IPS-18c (cell line): ENCODE measurements around the gene NTF4.

ENCODE experiments used
- H3K4me3 ChIP-seq: 2 replicates; pipeline ENCODE4 v1.7.0; 2013; ENCODE audit warnings: low read depth, mild to moderate bottlenecking, low read length, moderate library complexity; ENCODE audit not compliant: insufficient read depth
- H3K9me3 ChIP-seq: one replicate; pipeline ENCODE4 v1.6.1; 2013; ENCODE audit warnings: mild to moderate bottlenecking, low read length, moderate library complexity; ENCODE audit not compliant: control insufficient read depth, insufficient read depth

NTF4 gene

DNA sequence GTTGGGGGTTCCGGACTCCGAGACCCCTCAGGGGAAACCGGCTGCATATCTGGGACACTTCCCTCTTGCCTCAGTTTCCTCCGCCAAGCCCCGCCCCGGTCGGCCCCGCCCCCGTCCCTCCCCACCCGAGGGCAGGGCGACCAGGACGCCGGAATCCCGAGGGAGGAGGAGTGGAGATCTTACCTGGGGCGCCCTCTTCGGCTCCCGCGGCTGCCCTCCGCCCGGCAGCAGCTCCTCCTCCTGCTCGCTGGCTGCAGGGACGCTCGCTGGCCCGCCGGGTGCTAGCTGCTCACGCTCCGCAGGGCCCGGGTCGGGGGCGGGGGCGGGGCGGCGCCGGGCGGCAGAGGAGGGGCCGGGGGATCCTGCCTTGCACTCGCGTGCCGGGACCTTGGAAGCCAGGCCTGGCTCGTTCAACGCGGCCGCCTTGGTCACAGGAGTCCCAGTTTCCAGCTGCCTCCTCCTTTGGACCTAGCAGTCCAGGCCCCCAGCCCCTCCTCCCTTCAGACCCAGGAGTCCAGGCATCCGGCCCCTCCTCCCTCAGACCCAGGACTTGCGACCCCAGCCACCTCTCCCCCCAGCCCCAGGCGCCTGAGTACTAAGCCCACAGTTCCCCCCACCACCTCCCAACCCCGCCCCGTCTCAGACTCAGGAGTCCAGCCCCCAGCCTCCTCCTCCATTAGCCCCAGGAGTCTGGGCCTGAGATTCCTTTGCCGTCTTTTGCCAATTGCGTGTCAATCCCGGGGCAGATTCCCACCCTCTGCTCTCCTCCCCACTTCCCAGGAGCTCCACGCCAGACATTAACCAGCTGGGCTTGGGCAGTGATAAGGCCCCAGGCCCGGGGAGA lies at the start of gene NTF4:
NTF4 (minus strand) TSS at position 51 of the 844 bp plus-strand sequence. CDS start 2,821 bp downstream, outside the sequence.
- Histone ChIP-seq H3K9me3 (peaks cover 2% of the 10 kb centered on the region), H3K4me3 (peak within 1 kb of the TSS; percentile 36; the same call in 1 of the 2 replicates)

DNA sequence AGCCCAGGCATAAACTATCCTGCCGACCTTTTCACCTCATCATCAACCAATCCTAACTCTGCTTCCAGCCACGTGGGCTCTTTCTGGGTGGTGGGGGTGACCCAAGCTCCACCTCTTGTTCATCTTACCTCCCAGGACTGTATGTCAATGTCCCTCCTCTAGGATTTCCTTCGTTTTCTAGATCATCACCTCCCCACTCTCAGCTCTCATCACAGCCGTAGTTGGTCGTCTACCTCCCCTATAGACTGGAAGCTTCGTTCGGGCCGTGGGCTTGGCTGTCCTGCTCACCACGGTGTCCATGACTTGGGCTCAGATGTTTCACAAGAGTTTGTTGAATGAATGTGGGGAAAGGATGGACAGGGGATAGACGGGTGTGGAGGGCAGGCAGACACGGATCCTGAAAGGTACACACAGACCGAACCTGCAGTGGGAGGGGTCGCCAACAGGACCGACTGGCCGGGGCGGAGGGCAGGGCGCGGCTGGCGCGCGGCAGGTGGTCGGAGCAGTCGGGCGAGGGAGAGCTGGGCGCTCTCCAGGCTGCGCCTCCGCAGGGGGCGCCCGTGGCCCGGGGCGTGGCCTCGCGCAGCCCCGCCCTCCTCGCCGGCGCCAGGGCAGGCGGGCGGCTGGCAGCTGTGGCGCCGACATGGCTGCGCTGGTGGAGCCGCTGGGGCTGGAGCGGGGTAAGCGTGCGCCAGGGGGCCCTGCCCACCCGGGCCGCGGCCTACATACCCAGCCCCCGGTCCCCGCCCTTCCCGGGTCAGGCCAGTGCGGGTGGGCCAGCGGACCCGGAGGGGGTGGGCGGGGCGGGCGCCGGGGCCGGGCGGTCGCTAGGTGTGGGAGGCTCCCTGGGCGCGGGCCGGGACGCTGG lies 49.4 kb upstream of the NTF4 start, which contains the start of gene LIN7B:
LIN7B (plus strand) TSS at position 609 of the 868 bp plus-strand sequence; CDS start at position 644, 35 bp downstream.
- no peaks in the 10 kb centered on the region for H3K9me3 ChIP-seq
- peak within 1 kb of the TSS; percentile 79 for H3K4me3 ChIP-seq

- Histone ChIP-seq H3K4me3 (no peak overlapping the region), H3K9me3 (no peaks in the 10 kb centered on the region)
Observed at GRCh38 chr19:49111218-49111998, 46.8 kb upstream of the NTF4 start.

GRCh38 chr19:49110567-49110966 lies 45.9 kb upstream of the NTF4 start:
- no peak overlapping the region for H3K4me3 ChIP-seq
- H3K9me3 ChIP-seq = no peaks in the 10 kb centered on the region

DNA sequence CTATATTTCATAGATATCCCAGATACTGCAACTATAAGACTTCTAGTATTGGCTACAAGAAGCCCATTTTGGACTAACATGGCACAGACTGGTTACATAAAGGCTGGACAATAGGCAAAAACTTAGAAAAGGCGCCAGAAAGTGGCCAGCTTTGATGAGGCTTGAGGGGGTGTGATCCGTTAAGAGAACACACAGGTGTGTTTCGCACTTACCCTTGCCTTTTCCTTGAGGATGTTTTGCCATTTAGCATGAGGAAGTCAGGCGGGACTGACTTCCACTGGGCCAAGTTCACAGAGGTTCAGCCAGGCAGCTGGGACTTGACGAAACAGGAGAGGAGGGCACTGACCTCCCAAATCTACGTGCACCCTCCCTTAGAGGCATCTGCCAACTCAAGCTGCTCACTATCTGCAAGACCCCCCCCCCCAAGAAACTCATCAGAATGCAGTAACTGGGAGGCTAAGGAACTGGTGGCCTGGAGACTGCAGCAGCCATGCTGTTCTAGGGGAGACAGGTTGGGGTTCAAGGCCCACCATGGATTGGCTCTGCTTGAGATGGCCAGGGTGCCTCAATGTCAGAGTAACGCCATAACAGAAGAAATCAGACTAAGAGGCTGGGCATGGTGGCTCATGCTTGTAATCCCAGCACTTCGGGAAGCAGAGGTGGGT lies 45.1 kb upstream of the NTF4 start:
- H3K4me3 ChIP-seq = no peak overlapping the region
- H3K9me3 ChIP-seq = no peaks in the 10 kb centered on the region

DNA sequence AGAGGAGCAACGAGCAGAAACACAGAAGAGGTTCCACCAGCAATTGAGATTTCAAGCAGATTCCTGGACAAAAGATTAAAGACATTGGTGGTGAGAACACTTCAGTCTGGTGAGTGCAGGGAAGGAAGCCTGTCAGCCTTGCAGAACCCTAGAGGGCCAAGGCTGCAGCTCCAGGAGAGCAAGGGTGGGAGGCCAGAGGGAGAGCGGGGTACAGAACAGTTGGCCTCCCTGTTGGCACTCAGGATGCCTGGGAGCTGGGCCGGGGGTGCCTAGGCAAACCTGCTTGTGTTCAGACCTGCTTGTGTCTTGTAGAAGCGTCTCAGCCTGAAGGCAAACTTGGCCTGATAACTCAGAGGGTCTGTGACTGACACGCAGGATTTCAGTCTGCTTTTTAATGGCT lies 44.4 kb upstream of the NTF4 start:
- Histone ChIP-seq H3K9me3 (no peaks in the 10 kb centered on the region), H3K4me3 (no peak overlapping the region)

DNA sequence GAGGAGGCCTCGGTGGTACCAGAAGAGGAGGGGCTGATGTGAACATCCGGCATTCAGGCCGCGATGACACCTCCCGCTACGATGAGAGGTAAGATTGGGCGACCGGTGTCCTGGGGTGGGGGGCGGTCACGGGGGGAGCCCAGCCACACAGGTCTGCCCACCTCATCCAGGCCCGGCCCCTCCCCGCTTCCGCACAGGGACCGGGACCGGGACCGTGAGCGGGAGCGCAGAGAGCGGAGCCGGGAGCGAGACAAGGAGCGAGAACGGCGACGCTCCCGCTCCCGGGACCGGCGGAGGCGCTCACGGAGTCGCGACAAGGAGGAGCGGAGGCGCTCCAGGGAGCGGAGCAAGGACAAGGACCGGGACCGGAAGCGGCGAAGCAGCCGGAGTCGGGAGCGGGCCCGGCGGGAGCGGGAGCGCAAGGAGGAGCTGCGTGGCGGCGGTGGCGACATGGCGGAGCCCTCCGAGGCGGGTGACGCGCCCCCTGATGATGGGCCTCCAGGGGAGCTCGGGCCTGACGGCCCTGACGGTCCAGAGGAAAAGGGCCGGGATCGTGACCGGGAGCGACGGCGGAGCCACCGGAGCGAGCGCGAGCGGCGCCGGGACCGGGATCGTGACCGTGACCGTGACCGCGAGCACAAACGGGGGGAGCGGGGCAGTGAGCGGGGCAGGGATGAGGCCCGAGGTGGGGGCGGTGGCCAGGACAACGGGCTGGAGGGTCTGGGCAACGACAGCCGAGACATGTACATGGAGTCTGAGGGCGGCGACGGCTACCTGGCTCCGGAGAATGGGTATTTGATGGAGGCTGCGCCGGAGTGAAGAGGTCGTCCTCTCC lies 43.2 kb upstream of the NTF4 start:
- no peaks in the 10 kb centered on the region for H3K9me3 ChIP-seq
- no peak overlapping the region for H3K4me3 ChIP-seq

DNA sequence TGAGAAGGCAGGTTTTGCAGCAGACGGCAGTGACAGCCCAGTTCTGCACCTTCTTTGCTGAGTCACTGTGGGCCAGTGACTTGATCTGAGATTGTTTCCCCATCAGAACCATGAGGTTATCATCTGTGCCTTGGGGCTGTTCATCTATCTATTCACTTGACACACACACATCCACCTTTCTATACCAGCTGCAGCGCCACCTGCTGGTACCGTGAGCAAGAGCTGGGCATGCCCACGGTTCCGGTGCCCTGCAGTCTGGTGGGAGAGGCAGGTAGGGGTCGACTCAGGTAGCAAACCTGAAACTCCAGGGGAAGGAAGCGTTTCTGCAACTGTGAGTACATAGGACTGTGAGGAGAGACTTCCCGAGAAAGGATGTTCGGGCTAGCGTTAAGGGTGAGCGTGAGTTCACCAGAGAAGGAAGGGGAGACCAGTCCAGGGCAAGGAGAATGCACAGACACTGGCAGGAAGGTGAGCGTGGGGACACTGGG lies 42.1 kb upstream of the NTF4 start:
- Histone ChIP-seq H3K9me3 (no peaks in the 10 kb centered on the region), H3K4me3 (no peak overlapping the region)

- no peak overlapping the region for H3K4me3 ChIP-seq
- H3K9me3 ChIP-seq = no peaks in the 10 kb centered on the region
Observed at GRCh38 chr19:49104229-49104864, 39.7 kb upstream of the NTF4 start.

DNA sequence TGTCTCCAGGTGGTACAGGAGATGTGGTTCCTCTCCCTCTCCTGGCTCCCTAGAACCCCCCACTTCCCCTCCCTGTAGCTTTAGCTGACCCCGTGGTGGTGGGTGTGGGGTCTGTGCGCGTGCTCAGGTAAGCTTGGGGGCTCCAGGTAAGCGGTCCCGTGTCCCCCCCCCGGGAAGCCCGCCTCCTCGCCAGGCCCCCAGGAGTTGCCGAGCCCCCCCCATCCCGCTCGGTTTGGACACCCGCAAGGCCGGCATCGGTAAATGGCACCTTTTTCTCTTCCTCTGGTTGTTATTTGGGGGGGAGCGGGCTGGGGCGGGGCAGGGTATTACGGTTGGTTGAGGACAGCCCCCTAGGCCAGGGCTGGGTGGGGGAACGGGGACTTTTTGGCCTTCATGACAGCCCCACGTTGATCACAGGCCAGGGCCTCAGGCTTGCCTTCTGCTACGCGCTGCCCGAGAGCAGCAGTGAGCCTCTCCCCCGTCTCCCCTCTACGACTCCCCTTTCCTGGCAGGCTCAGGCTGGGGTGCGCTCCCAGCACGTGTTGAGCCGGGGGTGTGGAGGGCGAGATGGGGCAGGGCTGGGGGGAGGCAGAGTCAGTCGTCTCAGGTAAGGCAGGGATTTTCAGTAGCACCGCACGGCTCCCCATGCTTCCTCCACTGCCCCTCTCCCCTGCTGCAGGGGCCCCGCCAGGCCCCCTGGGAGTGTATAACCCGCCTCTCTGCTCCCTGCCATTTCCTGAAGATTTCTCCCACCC lies 38.9 kb upstream of the NTF4 start:
- Histone ChIP-seq H3K9me3 (peaks cover 2% of the 10 kb centered on the region), H3K4me3 (no peak overlapping the region)

DNA sequence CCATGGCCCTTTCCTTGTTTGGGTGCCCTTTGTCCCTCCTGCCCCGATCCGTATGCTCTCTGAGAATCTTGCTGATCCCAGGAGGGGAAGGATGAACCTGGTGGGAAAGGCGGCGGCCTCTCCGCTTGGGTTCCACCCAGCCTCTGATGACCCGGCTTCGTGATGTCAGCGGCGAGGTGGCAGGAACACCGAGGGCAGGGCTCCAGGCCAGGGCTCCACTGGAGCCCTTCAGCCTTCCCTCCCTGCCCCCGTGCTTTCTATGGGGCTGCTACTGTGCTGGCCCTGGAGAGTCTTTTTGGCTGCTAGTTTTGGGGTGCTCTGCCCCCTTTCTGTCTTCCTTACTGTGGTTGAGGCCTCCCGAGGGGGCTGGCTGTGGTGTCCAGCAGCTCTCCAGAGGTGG lies 37.7 kb upstream of the NTF4 start:
- peaks cover 2% of the 10 kb centered on the region for H3K9me3 ChIP-seq
- H3K4me3 ChIP-seq = no peak overlapping the region

DNA sequence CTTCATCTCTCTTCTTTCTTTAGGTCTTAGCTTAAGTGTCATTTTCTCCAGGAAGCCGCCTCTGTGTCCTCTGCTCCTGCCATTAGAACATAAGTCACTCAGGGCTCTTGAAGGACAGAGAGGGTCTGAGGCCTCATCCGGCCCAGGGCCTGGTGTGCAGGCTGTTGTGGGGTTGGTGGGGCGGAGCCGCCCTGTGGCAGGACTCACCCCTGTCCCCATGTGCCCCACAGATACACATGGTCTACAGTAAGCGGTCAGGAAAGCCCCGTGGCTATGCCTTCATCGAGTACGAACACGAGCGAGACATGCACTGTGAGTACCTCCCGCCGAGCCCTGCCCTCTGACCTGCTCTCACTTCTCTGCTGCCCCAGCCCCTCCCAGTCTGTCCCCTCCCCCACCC lies 36.5 kb upstream of the NTF4 start:
- Histone ChIP-seq H3K9me3 (peaks cover 2% of the 10 kb centered on the region), H3K4me3 (no peak overlapping the region)

DNA sequence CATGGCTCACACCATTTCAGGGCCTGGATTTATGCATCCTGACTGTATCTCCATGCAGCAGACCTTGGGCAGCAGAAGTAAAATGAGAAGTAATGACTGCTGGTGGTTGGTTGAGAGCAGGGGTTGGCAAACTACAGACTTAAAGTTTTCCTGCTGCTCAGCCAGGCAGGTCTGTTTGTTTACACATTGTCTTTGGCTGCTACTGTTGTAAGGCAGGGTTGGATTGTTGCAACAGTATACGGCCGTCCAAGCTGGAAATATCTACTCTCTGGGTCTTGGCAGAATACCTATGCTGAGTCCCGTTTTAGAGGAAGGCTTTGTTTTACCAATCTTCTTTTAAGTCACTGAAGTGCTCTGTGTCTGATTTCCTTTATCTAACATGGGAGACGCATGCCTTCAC lies 34.2 kb upstream of the NTF4 start:
- peaks cover 2% of the 10 kb centered on the region for H3K9me3 ChIP-seq
- H3K4me3 ChIP-seq = no peak overlapping the region

DNA sequence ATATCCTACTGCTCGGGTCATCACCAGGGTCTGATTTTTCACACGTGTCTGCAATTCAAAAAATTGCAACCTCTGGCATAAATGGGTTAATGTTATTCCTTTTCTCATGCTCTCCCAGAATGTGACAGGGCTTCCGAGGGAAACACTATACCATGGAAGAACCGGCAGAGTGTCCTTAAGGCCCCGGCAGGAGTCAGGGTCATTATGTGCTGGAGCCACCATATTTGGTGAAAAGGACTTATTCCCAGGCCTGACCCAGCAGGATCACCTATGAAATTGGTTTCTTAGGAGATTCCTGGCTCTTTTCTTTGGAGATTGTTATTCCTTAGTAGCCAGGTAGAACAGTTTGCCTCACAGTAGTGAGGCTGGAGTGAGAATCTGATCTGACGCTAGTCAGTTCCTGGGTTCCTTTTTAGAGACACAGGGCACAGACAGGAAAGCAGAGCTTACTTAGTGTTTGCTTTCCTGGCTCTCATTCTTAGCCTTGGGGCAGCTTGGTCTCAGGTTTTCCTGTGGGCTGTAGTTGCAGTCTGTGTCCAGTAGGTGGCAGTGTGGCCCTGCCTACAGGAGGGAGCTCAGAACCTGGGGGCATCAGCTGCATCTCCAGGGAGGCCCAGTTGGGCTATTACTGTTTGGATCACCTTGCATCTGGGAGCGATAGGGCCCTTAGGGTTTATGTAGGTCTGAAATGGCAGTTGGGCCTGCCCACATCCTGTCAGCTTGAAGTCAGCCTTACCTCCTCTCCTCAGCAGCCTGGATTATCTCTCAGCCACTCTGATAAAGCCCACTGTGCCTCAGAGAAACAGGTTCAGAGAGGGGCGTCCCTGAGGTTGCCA lies 33.1 kb upstream of the NTF4 start:
- Histone ChIP-seq H3K4me3 (no peak overlapping the region), H3K9me3 (peaks cover 2% of the 10 kb centered on the region)
